Activated CD4-positive, alpha-beta T cell treated with anti-CD3 and anti-CD28 coated beads, Interleukin-2, amount 50 U/mL, for 4 hours (primary cell): ENCODE measurements around the gene PKDREJ.

ENCODE experiments used
- DNase-seq, 2 experiments: peaks; one replicate each; pipeline ENCODE4 v3.0.0-alpha.2; 2020

The PKDREJ gene

DNA sequence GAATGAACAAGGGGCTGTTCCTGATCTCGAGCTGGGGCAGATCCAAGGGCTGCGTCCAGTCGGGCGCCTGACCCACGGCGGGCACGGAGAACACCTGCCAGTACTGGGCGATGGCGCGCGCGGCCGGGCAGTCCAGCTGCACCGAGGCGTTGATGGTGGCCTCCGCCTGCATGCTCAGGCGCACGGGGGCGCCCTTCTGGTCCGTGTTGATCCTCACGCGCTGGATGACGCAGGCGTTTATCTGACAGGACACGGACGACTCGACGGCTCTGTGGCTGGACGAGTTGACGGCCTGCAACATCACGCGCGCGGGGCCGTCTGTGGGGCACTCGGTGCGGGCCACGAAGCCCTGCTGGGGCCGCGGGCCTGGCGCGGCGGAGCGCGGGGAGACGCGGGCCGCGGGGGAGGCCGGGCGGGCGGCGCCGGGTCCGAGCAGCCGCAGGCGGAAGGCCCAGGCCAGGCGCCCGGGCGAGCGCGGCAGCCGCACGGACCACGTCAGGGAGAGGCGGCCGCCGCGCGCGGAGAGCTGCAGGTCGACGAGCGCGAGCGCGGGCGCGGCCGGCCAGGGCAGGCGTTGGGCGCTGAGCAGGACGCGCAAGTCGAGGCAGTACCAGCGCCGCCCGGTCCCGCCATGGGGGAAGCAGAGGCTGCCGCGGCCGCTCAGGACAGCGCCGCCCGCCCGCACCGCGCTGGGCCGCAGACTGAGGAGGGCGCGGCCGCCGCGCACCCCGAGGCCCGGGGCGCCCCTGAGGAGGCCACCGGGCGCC is 511 bp downstream of the PKDREJ start:
- DNase-seq, result no peak

- DNase-seq, result no peak
These were observed 3.1 kb downstream of the PKDREJ start for GRCh38 chr22:46260038-46260437.

- no peak for DNase-seq
These were observed 3.8 kb downstream of the PKDREJ start for GRCh38 chr22:46259374-46259773.

- DNase-seq, result no peak
These were observed 6.7 kb downstream of the PKDREJ start for GRCh38 chr22:46256358-46256958.

DNA sequence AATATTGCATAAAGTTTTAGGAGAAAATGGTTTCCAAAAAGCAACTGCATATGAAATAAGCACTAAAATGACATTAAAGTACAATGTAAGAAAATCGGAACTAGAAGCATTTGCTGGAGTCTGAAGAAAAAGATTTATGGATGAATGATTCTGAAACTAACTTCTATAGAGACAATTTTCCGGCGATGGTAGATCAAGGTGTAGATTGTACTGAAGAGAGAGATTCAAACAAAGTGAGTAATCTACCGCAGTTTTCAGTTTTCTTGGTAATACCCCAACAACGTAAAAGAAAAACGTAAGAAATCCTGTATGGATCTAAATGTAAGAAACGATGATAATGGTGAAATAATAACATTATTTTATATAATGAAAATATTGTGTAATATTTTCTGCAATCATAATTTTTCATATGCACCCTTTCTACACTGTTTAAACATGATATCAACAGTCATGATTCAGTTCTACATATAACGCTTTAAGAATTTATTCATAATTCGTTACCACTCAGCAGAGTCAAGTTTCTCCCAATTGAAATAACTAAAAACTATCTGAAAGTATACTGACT is 11.2 kb downstream of the PKDREJ start:
- DNase-seq, result no peak

DNA sequence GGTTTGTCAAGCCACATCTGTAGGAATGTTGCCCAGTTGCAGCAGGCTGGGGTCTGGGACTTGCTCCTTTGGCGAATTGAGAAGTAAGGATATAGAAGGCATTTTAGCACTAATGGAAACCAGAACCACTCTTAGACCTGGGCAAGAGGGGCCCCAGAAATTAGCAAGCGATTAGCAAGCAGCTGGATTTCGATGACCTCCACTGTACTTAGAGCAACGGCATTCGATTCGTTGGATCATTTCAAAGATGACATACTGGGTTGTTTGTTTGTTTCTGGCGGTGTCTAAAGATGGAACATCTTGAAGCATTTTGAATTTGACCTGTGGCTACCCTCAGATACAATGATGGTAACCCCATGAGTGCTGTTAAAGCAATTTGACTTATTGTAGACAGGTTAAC is 11.9 kb downstream of the PKDREJ start:
- DNase-seq, result no peak

- no peak for DNase-seq
These were observed 12.4 kb downstream of the PKDREJ start for GRCh38 chr22:46250783-46251125.

- peak; percentile 85 to 88 for DNase-seq
These were observed 12.9 kb downstream of the PKDREJ start, which contains the start of gene CDPF1 for GRCh38 chr22:46250035-46250782. CDPF1 (minus strand) TSS chr22:46250293; CDS start chr22:46248284, 2,009 bp downstream.

DNA sequence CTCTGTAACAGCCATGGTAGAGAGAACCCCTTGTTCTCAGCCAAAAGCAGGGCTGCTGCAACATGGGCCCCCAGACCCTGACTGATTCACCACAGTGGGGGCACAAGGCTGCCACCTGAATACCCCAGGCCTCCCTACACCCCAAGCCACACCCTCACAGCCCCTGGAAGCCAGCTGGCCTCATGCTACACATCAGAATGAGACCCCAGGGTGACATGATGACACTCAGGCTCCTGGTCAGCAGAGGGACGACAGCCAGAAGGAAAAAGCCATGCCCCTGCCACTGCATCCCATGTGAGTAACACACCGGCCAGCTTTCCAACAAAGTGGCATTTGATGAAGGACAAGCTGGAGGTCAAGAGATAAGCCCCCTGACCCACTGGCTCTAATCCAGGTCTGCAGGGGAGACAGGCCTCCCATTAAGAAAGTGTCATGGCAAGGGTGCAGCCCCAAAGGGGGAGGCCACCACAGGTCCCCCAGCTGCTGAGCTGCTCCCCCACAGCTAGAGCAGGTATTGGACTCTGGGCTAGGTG is 15.6 kb downstream of the PKDREJ start:
- no peak for DNase-seq

DNA sequence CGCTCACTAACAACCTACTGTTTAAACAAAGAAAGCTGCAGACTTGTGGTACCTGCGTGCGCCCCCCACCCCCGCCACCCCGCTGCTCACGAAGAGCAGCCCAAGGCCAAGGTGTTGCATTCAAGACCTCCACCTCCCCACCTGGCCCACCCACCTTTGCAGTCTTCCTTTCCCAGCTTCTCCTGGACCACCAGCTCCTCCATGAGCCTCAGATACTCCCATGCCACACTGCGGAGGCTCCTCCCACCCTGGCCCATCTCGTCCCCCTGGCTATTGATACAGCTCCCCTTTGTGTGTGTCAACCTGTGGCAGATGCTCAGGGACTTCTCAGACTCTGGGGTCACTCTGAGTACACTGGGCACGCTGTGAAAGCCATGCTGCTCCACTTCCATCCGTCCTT is 17.0 kb downstream of the PKDREJ start:
- no peak for DNase-seq

DNA sequence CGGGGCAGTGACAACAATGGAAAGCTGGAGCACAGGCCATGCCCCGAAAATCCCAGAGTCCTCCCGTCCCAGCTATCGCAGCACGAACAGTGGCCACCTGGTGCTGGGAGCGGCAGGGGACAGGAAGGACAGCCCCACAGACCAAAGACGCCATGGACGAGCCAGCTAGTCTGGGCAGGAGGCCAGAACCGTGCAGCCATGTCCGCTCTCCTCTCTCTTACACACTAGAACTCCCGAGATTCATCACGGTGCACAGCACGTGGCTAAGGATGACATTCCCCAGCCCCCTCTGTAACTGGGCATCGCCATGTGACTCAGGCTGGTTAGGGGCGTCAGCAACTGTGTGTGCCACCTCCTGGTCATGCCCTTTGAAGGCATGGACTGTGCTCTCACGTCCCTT is 17.6 kb downstream of the PKDREJ start:
- DNase-seq, result no peak

DNA sequence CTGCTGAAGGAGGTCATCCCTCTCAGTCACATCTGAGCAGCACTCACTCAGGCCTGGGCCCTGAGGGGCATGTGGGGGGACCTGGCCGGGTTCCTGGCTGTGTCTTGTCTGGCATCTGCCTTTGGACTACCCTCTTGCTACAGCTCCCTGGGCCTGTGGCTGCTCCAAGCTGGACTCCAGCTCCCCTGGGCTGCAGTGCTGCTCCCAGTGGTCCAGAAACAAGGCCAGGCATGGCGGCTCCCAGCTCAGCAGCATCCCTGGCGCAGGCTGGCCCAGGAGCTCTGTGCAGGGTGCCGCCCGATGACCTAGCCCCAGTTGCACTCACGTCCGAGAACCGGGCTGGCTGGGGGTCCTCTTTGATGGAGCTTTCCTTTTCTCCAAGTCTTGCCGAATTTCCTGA is 18.4 kb downstream of the PKDREJ start:
- DNase-seq, result no peak

- no peak for DNase-seq
These were observed 21.1 kb downstream of the PKDREJ start for GRCh38 chr22:46242076-46242475.

- DNase-seq, result no peak
These were observed 21.6 kb downstream of the PKDREJ start for GRCh38 chr22:46241396-46242007.

DNA sequence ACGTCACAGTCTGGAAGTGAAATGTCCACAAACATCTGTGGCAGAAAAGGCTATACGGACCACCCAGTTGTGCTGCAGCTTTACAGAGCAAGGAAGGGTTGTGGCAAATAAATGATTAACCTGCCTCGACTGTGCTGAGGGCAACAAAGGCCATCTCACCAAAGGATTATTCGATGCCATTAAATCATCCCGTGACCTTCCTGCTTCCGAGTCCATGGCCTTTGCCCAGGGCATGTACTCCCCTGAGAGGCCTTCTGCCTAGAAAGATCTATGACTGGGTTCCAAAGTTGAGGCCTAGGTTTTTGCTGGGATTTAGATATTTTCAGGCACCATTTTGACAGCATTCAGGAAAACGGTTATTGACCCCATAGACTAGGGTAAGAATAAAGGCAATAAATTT is 22.2 kb downstream of the PKDREJ start:
- DNase-seq, result no peak

GRCh38 chr22:46240506-46240905 is 22.6 kb downstream of the PKDREJ start:
- DNase-seq, result no peak

- no peak for DNase-seq
These were observed 23.1 kb downstream of the PKDREJ start for GRCh38 chr22:46240073-46240472.

DNA sequence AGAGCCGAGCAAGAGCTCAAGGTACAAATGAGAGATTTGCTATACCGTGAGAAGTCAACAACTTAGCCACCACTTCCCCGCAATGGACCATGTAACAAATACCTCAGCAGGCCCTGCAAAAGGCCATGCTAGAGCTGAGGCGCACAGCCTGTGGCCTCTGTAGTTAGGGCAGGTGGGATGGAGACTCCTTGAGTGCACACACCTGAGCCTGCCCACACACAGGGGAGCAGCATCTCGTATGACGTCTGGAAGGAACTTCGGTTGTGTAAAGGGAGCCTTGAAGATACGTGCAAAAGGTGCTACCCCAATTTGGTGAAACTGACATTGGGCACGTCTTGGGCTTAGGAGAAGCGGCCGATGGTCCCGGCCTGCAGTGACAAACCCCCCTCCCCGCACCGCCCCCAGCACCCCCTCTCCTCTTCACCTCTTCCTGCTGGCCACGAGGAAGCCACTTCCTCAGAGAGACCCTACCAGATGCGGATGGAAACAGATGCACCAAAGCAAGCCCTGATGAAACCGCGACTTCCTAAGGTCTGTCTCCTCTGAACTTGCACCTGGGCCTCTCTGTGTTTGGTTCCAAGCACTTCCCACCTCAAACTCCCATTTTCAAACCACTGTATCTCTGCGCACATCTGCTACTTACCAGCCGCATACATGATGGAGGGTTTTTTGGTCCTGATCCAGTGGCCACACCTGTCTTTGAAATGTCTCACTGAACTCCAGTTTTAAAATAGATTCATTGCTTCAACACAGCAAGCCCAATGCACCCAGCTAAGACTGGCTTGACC is 23.7 kb downstream of the PKDREJ start:
- no peak for DNase-seq

DNA sequence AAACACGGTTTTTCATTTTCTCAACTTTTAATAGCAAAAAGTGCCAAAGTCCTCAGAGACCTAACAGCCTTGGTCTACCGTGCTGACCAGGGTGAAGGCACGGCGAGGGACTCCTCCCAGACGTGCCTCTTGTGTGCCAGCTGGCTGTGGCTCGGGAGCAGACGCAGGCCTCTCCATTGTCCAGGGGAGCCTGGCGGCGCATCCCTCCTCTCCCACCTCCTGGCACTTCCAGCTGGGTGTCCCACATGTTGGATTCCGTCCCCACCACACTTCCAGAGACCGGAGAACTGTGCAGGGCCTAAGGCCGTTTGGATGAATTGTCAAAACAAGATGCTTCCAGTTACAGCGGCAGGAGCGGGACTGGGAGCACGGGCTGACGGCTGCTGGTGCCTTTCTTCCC is 24.6 kb downstream of the PKDREJ start:
- DNase-seq, result no peak

DNA sequence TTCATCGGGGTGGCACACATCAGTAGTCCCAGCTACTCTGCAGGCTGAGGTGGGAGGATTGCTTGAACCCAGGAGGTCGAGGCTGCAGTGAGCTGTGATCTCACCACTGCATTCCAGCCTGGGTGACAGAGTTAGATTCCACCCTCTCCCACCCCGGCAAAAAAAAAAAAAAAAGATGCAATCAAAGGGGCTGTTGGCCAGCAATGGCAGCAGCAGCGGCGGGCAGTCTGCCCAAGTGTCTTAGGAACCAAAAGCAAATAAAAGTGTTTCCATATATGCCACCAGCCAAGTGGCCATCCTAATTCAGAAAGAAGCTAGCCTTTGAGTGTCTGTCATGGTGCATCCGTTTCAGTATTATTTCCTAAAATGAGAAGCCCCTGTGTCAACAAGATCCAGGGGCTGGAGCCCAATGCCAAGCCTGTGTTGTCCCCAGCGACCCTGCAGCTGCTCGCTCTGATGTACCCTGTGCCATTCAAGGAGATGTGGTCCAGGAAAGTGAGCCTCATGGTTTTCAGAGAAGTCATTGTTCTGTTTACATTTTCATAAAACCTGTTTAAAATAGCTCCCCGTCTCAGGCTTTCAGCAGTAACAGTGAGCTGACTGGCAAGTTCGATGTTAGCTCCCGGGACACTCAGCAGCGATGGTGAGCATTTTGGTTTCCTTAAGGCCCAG is 25.6 kb downstream of the PKDREJ start:
- DNase-seq, result no peak

DNA sequence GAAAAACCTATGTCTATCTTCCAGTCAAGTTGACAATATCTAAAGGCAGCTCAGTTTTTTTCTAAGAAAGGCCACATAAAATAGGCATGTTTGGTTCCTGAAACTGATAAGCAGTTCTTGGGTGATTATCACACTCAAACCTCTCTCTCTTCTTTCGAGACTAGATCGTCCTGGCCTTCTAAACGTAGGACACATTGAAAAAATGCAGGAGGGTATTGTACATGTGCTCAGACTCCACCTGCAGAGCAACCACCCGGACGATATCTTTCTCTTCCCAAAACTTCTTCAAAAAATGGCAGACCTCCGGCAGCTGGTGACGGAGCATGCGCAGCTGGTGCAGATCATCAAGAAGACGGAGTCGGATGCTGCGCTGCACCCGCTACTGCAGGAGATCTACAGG is 28.2 kb downstream of the PKDREJ start:
- DNase-seq, result no peak

DNA sequence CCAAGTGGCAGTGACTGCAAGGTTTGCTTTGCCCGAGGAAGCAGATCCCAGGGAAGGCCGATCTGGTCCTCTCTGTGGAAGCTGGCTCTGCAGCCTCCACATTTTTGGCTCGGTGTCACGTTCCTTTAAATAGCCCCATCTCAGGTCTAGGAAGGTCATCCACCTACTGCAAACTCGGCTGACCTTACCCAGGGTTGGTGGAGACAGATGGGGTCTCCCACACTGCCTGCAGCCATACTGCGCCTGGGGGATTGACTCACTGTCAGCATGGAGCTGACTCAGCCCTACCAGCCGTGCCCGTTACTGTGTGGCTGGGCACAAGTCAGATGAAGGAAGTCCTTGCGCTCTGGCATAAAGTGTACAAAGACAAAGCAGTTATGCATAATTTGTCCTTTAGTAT is 29.9 kb downstream of the PKDREJ start:
- DNase-seq, result no peak
